PC-9 (cell line): ENCODE data around the gene FCGR2B. TPM values are rescaled to one million over a fixed set of nuclear protein-coding genes. Genes with fewer than 3 reads are reported as not detected.
"Not testable (repeated sequence)": the region's sequence is repeated elsewhere in the genome, so short reads cannot be mapped to it uniquely, and the experiment has no call there.

Experiments
- BruUV-seq: library from RNA; stranded (reverse); fragments of 400-500 nt; replicated peaks from 2 replicates; lab custom pipeline; 2021; lab: Mats Ljungman, UMichigan
- CTCF ChIA-PET: fragments of 300-600 bp; sonication (Branson Sonifier 250); formaldehyde crosslinking; loops from one replicate; lab custom pipeline; 2022; ENCODE audit warnings: antibody characterized with exemption; lab: Charles Lee
- POLR2A ChIA-PET: fragments of 300-600 bp; sonication (Branson Sonifier 250); formaldehyde crosslinking; loops from one replicate; lab custom pipeline; 2022; ENCODE audit warnings: antibody characterized with exemption; ENCODE audit not compliant: unreplicated experiment; lab: Charles Lee
- DNase-seq, 2 experiments: peaks; one replicate each; pipeline versions ENCODE4 v3.0.0 to v3.0.0-alpha.2; 2015 to 2022; ENCODE audit warnings: mixed read lengths in 1 of 2
- H2AFZ ChIP-seq: fragments of 200-600 bp; sonication (generic); 2 replicates; pipeline ENCODE4 v1.8.1; 2017; ENCODE audit warnings: antibody characterized with exemption
- H3F3A ChIP-seq: fragments of 200-600 bp; sonication (generic); 2 replicates; pipeline ENCODE4 v1.8.1; 2017; ENCODE audit warnings: antibody characterized with exemption, mild to moderate bottlenecking, low read depth; ENCODE audit not compliant: insufficient read depth
- H3K27ac ChIP-seq: fragments of 200-600 bp; sonication (generic); 2 replicates; pipeline ENCODE4 v1.6.1; 2016; ENCODE audit warnings: mixed run types
- H3K27me3 ChIP-seq: fragments of 200-600 bp; sonication (generic); 2 replicates; pipeline ENCODE4 v1.6.1; 2016; ENCODE audit warnings: low read depth, mixed run types; ENCODE audit not compliant: insufficient read depth
- H3K36me3 ChIP-seq: fragments of 200-600 bp; sonication (generic); 2 replicates; pipeline ENCODE4 v1.6.1; 2016; ENCODE audit warnings: low read depth, mixed run types
- H3K4me1 ChIP-seq: fragments of 200-600 bp; sonication (generic); replicated peaks from 2 replicates; pipeline ENCODE4 v1.6.1; 2016; ENCODE audit warnings: mixed run types; ENCODE audit not compliant: insufficient read depth
- H3K4me2 ChIP-seq: fragments of 200-600 bp; sonication (generic); 2 replicates; pipeline ENCODE4 v1.6.1; 2017; ENCODE audit warnings: mixed run types
- H3K4me3 ChIP-seq: fragments of 200-600 bp; sonication (generic); 2 replicates; pipeline ENCODE4 v1.6.1; 2016; ENCODE audit warnings: mixed run types
- H3K79me2 ChIP-seq: fragments of 200-600 bp; sonication (generic); 2 replicates; pipeline ENCODE4 v1.6.1; 2017; ENCODE audit warnings: low read depth, mixed run types
- H3K9me2 ChIP-seq: fragments of 200-600 bp; sonication (generic); 2 replicates; pipeline ENCODE4 v1.8.1; 2017; ENCODE audit warnings: mild to moderate bottlenecking; ENCODE audit not compliant: insufficient read depth
- H3K9me3 ChIP-seq: fragments of 200-600 bp; sonication (generic); 2 replicates; pipeline ENCODE4 v1.8.1; 2016; ENCODE audit warnings: low read depth; ENCODE audit not compliant: insufficient read depth
- H4K20me1 ChIP-seq: fragments of 200-600 bp; sonication (generic); 2 replicates; pipeline ENCODE4 v1.8.1; 2017; ENCODE audit not compliant: insufficient read depth
- CTCF ChIP-seq: fragments of 200-600 bp; sonication (generic); conservative IDR thresholded peaks from 2 replicates; pipeline ENCODE4 v1.6.1; 2017; ENCODE audit warnings: mixed run types, antibody characterized with exemption, mild to moderate bottlenecking, moderate library complexity
- EZH2 ChIP-seq: fragments of 200-600 bp; sonication (generic); IDR thresholded peaks from 2 replicates; pipeline ENCODE4 v1.8.0; 2017; ENCODE audit warnings: antibody characterized with exemption, low read depth
- intact Hi-C: fragments of 100-400 bp; cut with micrococcal nuclease; formaldehyde crosslinking; loops from one replicate; pipeline ENCODE4 v1.10.0; 2022; ENCODE audit not compliant: unreplicated experiment
- total RNA-seq: library from RNA; stranded (reverse); gene quantifications from 2 replicates; pipeline ENCODE4 v1.2.3, GENCODE V29; 2021

Gene FCGR2B
- total RNA-seq, 1 experiment from 2014 or later, result not detected

- TF ChIP-seq CTCF, result no peak
- TF ChIP-seq EZH2, result no peak
- H3K9me3 ChIP-seq, result no peaks in the 10 kb centered on the region
- no peak overlapping the region for H3K4me3 ChIP-seq
- H2AFZ ChIP-seq, result no peak overlapping the region
- H3K4me2 ChIP-seq, result no peak overlapping the region
- intact Hi-C loops, result no loop called here
- H3K27me3 ChIP-seq, result no peaks in the 10 kb centered on the region
- BruUV-seq, result no TSS peak
- DNase-seq, result no peak
- no peaks in the 10 kb centered on the region for H3K4me1 ChIP-seq
- H4K20me1 ChIP-seq, result no peaks in the 10 kb centered on the region
- H3K36me3 ChIP-seq, result no peaks in the 10 kb centered on the region
- POLR2A ChIA-PET, result no interaction called here
- no peak overlapping the region for H3K27ac ChIP-seq
- no peaks in the 10 kb centered on the region for H3K79me2 ChIP-seq
- H3K9me2 ChIP-seq, result no peaks in the 10 kb centered on the region
- CTCF ChIA-PET, result no interaction called here
- no peaks in the 10 kb centered on the region for H3F3A ChIP-seq
These were observed 18.9 kb downstream of the FCGR2B start for GRCh38 chr1:161681879-161682278.

GRCh38 chr1:161688946-161689345, 26.0 kb downstream of the FCGR2B start:
- H3K36me3 ChIP-seq, result no peaks in the 10 kb centered on the region
- intact Hi-C loops, result no loop called here
- ChIA-PET CTCF (interaction anchor here (0.6 kb wide), 1 partner anchor 506 kb away, joined by 6 read pairs; no protein-coding TSS in a partner anchor), POLR2A (interaction anchor here (0.6 kb wide), 1 partner anchor 36 kb away, joined by 8 read pairs; no protein-coding TSS in a partner anchor)
- H3F3A ChIP-seq, result no peaks in the 10 kb centered on the region
- no peaks in the 10 kb centered on the region for H3K9me3 ChIP-seq
- H3K4me1 ChIP-seq, result no peaks in the 10 kb centered on the region
- H3K9me2 ChIP-seq, result no peaks in the 10 kb centered on the region
- TF ChIP-seq EZH2, result no peak
- no peak for TF ChIP-seq CTCF
- no peak overlapping the region for H3K27ac ChIP-seq
- H3K4me2 ChIP-seq, result no peak overlapping the region
- no peak overlapping the region for H3K4me3 ChIP-seq
- no peaks in the 10 kb centered on the region for H3K79me2 ChIP-seq
- no peak for DNase-seq
- peaks cover 1% of the 10 kb centered on the region; the same call in 1 of the 2 replicates for H3K27me3 ChIP-seq
- no peaks in the 10 kb centered on the region for H4K20me1 ChIP-seq
- no TSS peak for BruUV-seq
- no peak overlapping the region for H2AFZ ChIP-seq

GRCh38 chr1:161691846-161692245, 28.9 kb downstream of the FCGR2B start:
- TF ChIP-seq CTCF (no peak), EZH2 (no peak)
- CTCF ChIA-PET, result no interaction called here
- H3K27ac ChIP-seq, result no peak overlapping the region
- H3K4me3 ChIP-seq, result no peak overlapping the region
- H3K27me3 ChIP-seq, result peaks cover 8% of the 10 kb centered on the region; the same call in 1 of the 2 replicates
- no peaks in the 10 kb centered on the region for H3K9me2 ChIP-seq
- no TSS peak for BruUV-seq
- no peak overlapping the region for H2AFZ ChIP-seq
- intact Hi-C loops, result no loop called here
- POLR2A ChIA-PET, result no interaction called here
- H3K36me3 ChIP-seq, result no peaks in the 10 kb centered on the region
- H3K4me1 ChIP-seq, result no peaks in the 10 kb centered on the region
- no peak for DNase-seq
- no peaks in the 10 kb centered on the region for H3K9me3 ChIP-seq
- no peaks in the 10 kb centered on the region for H3K79me2 ChIP-seq
- H4K20me1 ChIP-seq, result no peaks in the 10 kb centered on the region
- H3K4me2 ChIP-seq, result no peak overlapping the region
- H3F3A ChIP-seq, result no peaks in the 10 kb centered on the region

GRCh38 chr1:161693020-161693712, 30.2 kb downstream of the FCGR2B start:
- H3K4me1 ChIP-seq, H3F3A ChIP-seq, CTCF ChIA-PET, DNase-seq, H3K9me2 ChIP-seq, H3K9me3 ChIP-seq, H3K4me2 ChIP-seq, BruUV-seq, H3K79me2 ChIP-seq, POLR2A ChIA-PET, H3K27ac ChIP-seq, H3K36me3 ChIP-seq, H3K4me3 ChIP-seq, intact Hi-C loops, H4K20me1 ChIP-seq, H2AFZ ChIP-seq: not testable (repeated sequence)
- H3K27me3 ChIP-seq, result peaks cover 12% of the 10 kb centered on the region; the same call in 1 of the 2 replicates

GRCh38 chr1:161698302-161698701, 35.4 kb downstream of the FCGR2B start:
- DNase-seq, POLR2A ChIA-PET, H3K79me2 ChIP-seq, H3F3A ChIP-seq, H3K27ac ChIP-seq, H3K9me3 ChIP-seq, H3K4me3 ChIP-seq, H3K4me2 ChIP-seq, BruUV-seq, intact Hi-C loops, H3K36me3 ChIP-seq, H3K4me1 ChIP-seq, H4K20me1 ChIP-seq, CTCF ChIA-PET, H2AFZ ChIP-seq, H3K9me2 ChIP-seq: not testable (repeated sequence)
- H3K27me3 ChIP-seq, result peaks cover 12% of the 10 kb centered on the region; the same call in 1 of the 2 replicates
